ENCODE results near the gene ERO1B. TPM values are rescaled to one million over a fixed set of nuclear protein-coding genes. Genes with fewer than 3 reads are reported as not detected.
"Not testable (repeated sequence)": the region's sequence is repeated elsewhere in the genome, so short reads cannot be mapped to it uniquely, and the experiment has no call there.

Gene ERO1B
- not detected in 2 replicates for total RNA-seq (2014; rRNA removed; shearing (Covaris generic))

- DNase-seq (ENCODE audit: low spot score), result peak; percentile 89
Measured at GRCh38 chr1:236281654-236282424, at the start of gene ERO1B. ERO1B (minus strand) TSS chr1:236281958; CDS start chr1:236281783, 175 bp downstream.

- not testable (repeated sequence) for DNase-seq (ENCODE audit: low spot score)
Measured at GRCh38 chr1:236331412-236331811, 49.7 kb upstream of the ERO1B start.

- DNase-seq (ENCODE audit: low spot score), result no peak
Measured at GRCh38 chr1:236326432-236326831, 44.7 kb upstream of the ERO1B start.

GRCh38 chr1:236325567-236325966 is 43.8 kb upstream of the ERO1B start:
- DNase-seq (ENCODE audit: low spot score), result no peak

- DNase-seq (ENCODE audit: low spot score), result no peak
Measured at GRCh38 chr1:236323819-236324411, 42.2 kb upstream of the ERO1B start.

- no peak for DNase-seq (ENCODE audit: low spot score)
Measured at GRCh38 chr1:236322566-236323409, 41.0 kb upstream of the ERO1B start.

- no peak for DNase-seq (ENCODE audit: low spot score)
Measured at GRCh38 chr1:236321101-236321500, 39.3 kb upstream of the ERO1B start.

- no peak for DNase-seq (ENCODE audit: low spot score)
Measured at GRCh38 chr1:236320671-236321070, 38.9 kb upstream of the ERO1B start.

- no peak for DNase-seq (ENCODE audit: low spot score)
Measured at GRCh38 chr1:236320214-236320613, 38.5 kb upstream of the ERO1B start.

- no peak for DNase-seq (ENCODE audit: low spot score)
Measured at GRCh38 chr1:236316437-236316836, 34.7 kb upstream of the ERO1B start.

- no peak for DNase-seq (ENCODE audit: low spot score)
Measured at GRCh38 chr1:236315518-236315917, 33.8 kb upstream of the ERO1B start.

GRCh38 chr1:236315092-236315491 is 33.3 kb upstream of the ERO1B start:
- no peak for DNase-seq (ENCODE audit: low spot score)

GRCh38 chr1:236314050-236314449 is 32.3 kb upstream of the ERO1B start:
- not testable (repeated sequence) for DNase-seq (ENCODE audit: low spot score)

GRCh38 chr1:236313427-236313826 is 31.7 kb upstream of the ERO1B start:
- no peak for DNase-seq (ENCODE audit: low spot score)

GRCh38 chr1:236311040-236311439 is 29.3 kb upstream of the ERO1B start:
- DNase-seq (ENCODE audit: low spot score), result peak; percentile 6

GRCh38 chr1:236308827-236309226 is 27.1 kb upstream of the ERO1B start:
- no peak for DNase-seq (ENCODE audit: low spot score)

- DNase-seq (ENCODE audit: low spot score), result no peak
Measured at GRCh38 chr1:236307435-236307834, 25.7 kb upstream of the ERO1B start.

- DNase-seq (ENCODE audit: low spot score), result no peak
Measured at GRCh38 chr1:236304682-236305081, 22.9 kb upstream of the ERO1B start.

GRCh38 chr1:236303675-236304074 is 21.9 kb upstream of the ERO1B start:
- DNase-seq (ENCODE audit: low spot score), result no peak

GRCh38 chr1:236302941-236303340 is 21.2 kb upstream of the ERO1B start:
- DNase-seq (ENCODE audit: low spot score), result no peak

- DNase-seq (ENCODE audit: low spot score), result no peak
Measured at GRCh38 chr1:236301958-236302335, 20.2 kb upstream of the ERO1B start.
